K562 (cell line): ENCODE measurements around the gene GOLPH3. TPM values are rescaled to one million over a fixed set of nuclear protein-coding genes. Genes with fewer than 3 reads are reported as not detected.

Experiments used
- BRCA1 ChIP-seq, 2 experiments: fragments of 450-650 bp in 1 of 2; sonication (generic) in 1 of 2; formaldehyde crosslinking in 1 of 2; IDR thresholded peaks; 2 replicates each; pipeline versions ENCODE4 v1.5.0 to v1.6.1; 2017 to 2020; ENCODE audit warnings: mild to moderate bottlenecking in 1 of 2, missing genetic modification reagents in 1 of 2
- CHD4 ChIP-seq: fragments of 200-600 bp; sonication (generic); IDR thresholded peaks from 3 replicates; pipeline ENCODE4 v1.6.1; 2012; ENCODE audit warnings: low read depth, mild to moderate bottlenecking, mixed read lengths, low read length, inconsistent platforms; ENCODE audit not compliant: insufficient read depth, insufficient replicate concordance, poor library complexity, severe bottlenecking
- E2F6 ChIP-seq, 2 experiments: IDR thresholded peaks; 2 replicates each; pipeline ENCODE4 v1.6.1; 2011; ENCODE audit warnings: borderline replicate concordance in 1 of 2, control low read depth in 1 of 2, low read depth in 1 of 2, low read length in 1 of 2, mild to moderate bottlenecking in 1 of 2, mixed read lengths in 1 of 2, moderate library complexity in 1 of 2; ENCODE audit not compliant: insufficient read depth in 1 of 2, insufficient read length in 1 of 2, poor library complexity in 1 of 2, severe bottlenecking in 1 of 2; ENCODE audit errors: extremely low read depth in 1 of 2
- HDAC2 ChIP-seq: fragments of 450-650 bp; IDR thresholded peaks from 2 replicates; pipeline ENCODE4 v1.6.1; 2016; ENCODE audit warnings: mild to moderate bottlenecking
- JUNB ChIP-seq: fragments of 450-650 bp; formaldehyde crosslinking; conservative IDR thresholded peaks from 2 replicates; pipeline ENCODE4 v1.4.0; 2020; ENCODE audit warnings: mild to moderate bottlenecking
- MIER1 ChIP-seq: fragments of 450-650 bp; IDR thresholded peaks from 2 replicates; pipeline ENCODE4 v1.6.1; 2016; ENCODE audit warnings: antibody characterized with exemption, mild to moderate bottlenecking, low read depth
- MLX ChIP-seq, 2 experiments: fragments of 450-650 bp in 1 of 2; sonication (generic) in 1 of 2; formaldehyde crosslinking; conservative IDR thresholded peaks; 2 replicates each; pipeline versions ENCODE4 v1.4.0 to v1.8.1; 2020 to 2022; ENCODE audit warnings: mild to moderate bottlenecking in 1 of 2, missing genetic modification reagents in 1 of 2
- NCOA1 ChIP-seq: fragments of 450-650 bp; IDR thresholded peaks from 2 replicates; pipeline ENCODE4 v1.6.1; 2016; ENCODE audit warnings: low read depth
- NR3C1 ChIP-seq: sonication (generic); formaldehyde crosslinking; IDR thresholded peaks from 2 replicates; pipeline ENCODE4 v1.8.1; 2022; ENCODE audit warnings: missing genetic modification reagents
- RBM25 ChIP-seq: fragments of 200-400 bp; formaldehyde crosslinking; IDR thresholded peaks from 2 replicates; pipeline ENCODE4 v1.6.1; 2018; ENCODE audit warnings: low read length, low read depth, moderate library complexity; ENCODE audit not compliant: severe bottlenecking
- SMAD3 ChIP-seq: fragments of 450-650 bp; formaldehyde crosslinking; conservative IDR thresholded peaks from 2 replicates; pipeline ENCODE4 v1.4.0; 2020; ENCODE audit warnings: mild to moderate bottlenecking
- SMARCA5 ChIP-seq: fragments of 450-650 bp; IDR thresholded peaks from 2 replicates; pipeline ENCODE4 v1.6.1; 2016
- SMARCE1 ChIP-seq: fragments of 450-650 bp; IDR thresholded peaks from 2 replicates; pipeline ENCODE4 v1.7.1; 2016; ENCODE audit warnings: mild to moderate bottlenecking
- SP2 ChIP-seq: IDR thresholded peaks from 2 replicates; pipeline ENCODE4 v1.6.1; 2011; ENCODE audit warnings: mild to moderate bottlenecking, low read depth, low read length, moderate library complexity; ENCODE audit not compliant: poor library complexity, severe bottlenecking; ENCODE audit errors: extremely low read depth
- SRSF7 ChIP-seq: fragments of 200-400 bp; formaldehyde crosslinking; optimal IDR thresholded peaks from 2 replicates; pipeline ENCODE3; 2017; ENCODE audit warnings: mild to moderate bottlenecking, low read depth, low read length
- ZC3H8 ChIP-seq: fragments of 450-650 bp; IDR thresholded peaks from 2 replicates; pipeline ENCODE4 v1.6.1; 2017
- ZFPM2 ChIP-seq: fragments of 250-450 bp; sonication (Bioruptor Pico); IDR thresholded peaks from 2 replicates; pipeline ENCODE4 v1.5.1; 2022; ENCODE audit warnings: mild to moderate bottlenecking
- ZNF121 ChIP-seq: sonication (generic); formaldehyde crosslinking; conservative IDR thresholded peaks from 2 replicates; pipeline ENCODE4 v1.8.0; 2022; ENCODE audit warnings: missing genetic modification reagents
- ZNF124 ChIP-seq: sonication (generic); formaldehyde crosslinking; IDR thresholded peaks from 2 replicates; pipeline ENCODE4 v1.8.1; 2022; ENCODE audit warnings: missing genetic modification reagents
- ZNF133 ChIP-seq: fragments of 250-450 bp; sonication (Bioruptor Pico); IDR thresholded peaks from 2 replicates; pipeline ENCODE4 v1.4.0; 2020; ENCODE audit warnings: mild to moderate bottlenecking
- ZNF174 ChIP-seq: fragments of 250-450 bp; sonication (Bioruptor Pico); IDR thresholded peaks from 2 replicates; pipeline ENCODE4 v1.4.0; 2020; ENCODE audit warnings: mild to moderate bottlenecking
- ZNF830 ChIP-seq: fragments of 250-450 bp; sonication (Bioruptor Pico); IDR thresholded peaks from 2 replicates; pipeline ENCODE4 v1.5.0; 2021; ENCODE audit warnings: mild to moderate bottlenecking
- polyA plus RNA-seq, 8 experiments: library from polyadenylated mRNA; depleted of rRNA in 4 of 8; stranded (reverse) in 5 of 8; unstranded in 3 of 8; fragments of >200 nt; fragmentation: Nextera tagmentation in 2 of 8; fragmentation: Illumina TruSeq in 1 of 8; extraction: Ambion mirVana in 2 of 8; extraction: Trizol in 1 of 8; gene quantifications; 2 replicates each; pipeline versions ENCODE4 v1.2.1 to v1.2.3, GENCODE V29; 2011 to 2014; ENCODE audit warnings: inconsistent platforms in 1 of 8, missing spikeins in 1 of 8
- total RNA-seq, 7 experiments: library from RNA; depleted of rRNA in 6 of 7; stranded (reverse); fragments of >200 nt in 6 of 7; fragmentation: Illumina TruSeq in 2 of 7; extraction: Trizol in 2 of 7; gene quantifications; 2 replicates each; pipeline versions ENCODE4 v1.2.1 to v1.2.3, GENCODE V29; 2011 to 2021; ENCODE audit warnings: low replicate concordance in 1 of 7
- TF ChIP-seq, protein P1 (sequence below): sonication (generic); formaldehyde crosslinking; IDR thresholded peaks from 2 replicates; pipeline ENCODE4 v1.8.1; 2022; ENCODE audit warnings: missing genetic modification reagents
- TF ChIP-seq, protein P2 (sequence below): sonication (generic); formaldehyde crosslinking; IDR thresholded peaks from 2 replicates; pipeline ENCODE4 v1.8.1; 2022; ENCODE audit warnings: missing genetic modification reagents

Gene GOLPH3
- total and polyA plus RNA-seq, 9 of the 15 experiments (the other 6 are each of a cell fraction or from before 2014, with no cell fraction given), result 18.8 to 94.6 (median 55.1) TPM

DNA sequence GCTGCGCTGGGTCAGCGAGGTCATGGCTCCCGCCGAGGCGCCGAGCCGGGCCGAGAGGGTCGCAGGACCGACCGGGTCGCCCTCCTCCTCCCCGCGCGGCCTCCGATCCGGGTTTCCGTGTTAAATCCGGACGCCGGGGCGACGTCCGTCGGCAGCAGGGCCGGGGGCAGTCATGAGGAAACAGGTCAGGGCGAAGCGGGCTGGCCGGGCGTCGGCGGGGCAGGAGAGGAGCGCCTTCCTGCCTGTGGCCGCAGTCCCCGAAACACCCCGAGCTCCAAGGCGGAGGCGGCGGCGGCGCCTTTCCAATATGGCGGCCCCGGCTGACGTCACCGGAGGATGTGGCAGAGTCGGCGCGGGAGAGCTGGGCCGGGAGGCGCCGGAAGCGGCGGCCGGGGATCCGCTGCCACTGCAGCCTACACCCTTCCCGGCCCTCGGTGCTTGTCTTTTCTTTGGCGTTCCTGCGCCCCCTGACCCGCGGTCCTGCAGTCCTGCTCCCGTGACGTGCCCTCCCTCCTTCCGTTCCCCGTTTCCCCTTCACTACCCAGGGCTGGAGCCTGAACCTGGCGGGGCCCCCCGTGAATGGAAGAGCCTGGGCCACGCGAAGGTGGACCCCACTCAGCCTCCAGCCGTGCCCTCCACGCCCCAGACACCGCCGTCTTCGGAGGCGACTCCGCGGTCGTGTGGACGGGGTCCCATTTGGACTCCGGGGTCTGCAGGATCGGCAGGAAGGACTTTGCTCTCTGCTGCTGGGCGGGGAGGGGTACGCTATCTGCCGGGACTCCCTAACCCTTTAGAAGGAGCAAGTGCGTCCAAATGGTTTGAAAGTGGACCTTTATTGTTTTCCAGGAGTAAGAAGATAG, at the start of gene GOLPH3 (continued):
- TF ChIP-seq RBM25, result peak; percentile 14
- no peak for TF ChIP-seq SRSF7
- TF ChIP-seq ZNF174, result no peak
- no peak for TF ChIP-seq MLX (CRISPR knock-in tag; conservative IDR thresholded peaks at IDR 0.05)
- no peak for TF ChIP-seq BRCA1 (IDR thresholded peaks at IDR 0.05)
- peak; percentile 50; the same call in 1 of the 2 replicates for TF ChIP-seq BRCA1 (CRISPR knock-in tag; IDR thresholded peaks at IDR 0.05)
- TF ChIP-seq NCOA1, result peak; percentile 66; the same call in 1 of the 2 replicates
- peak; percentile 58; the same call in 1 of the 2 replicates for TF ChIP-seq SMAD3
- TF ChIP-seq SMARCE1, result peak; percentile 69
- TF ChIP-seq ZNF121 (CRISPR knock-in tag), result no peak; the same call in 1 of the 2 replicates
- 0 out of 2 replicates have a peak, but pooled peaks have one; percentile 38 for TF ChIP-seq MIER1
- 0 out of 2 replicates have a peak, but pooled peaks have one; percentile 40 for TF ChIP-seq ZNF830 (CRISPR knock-in tag)
- 0 out of 2 replicates have a peak, but pooled peaks have one; percentile 14 for TF ChIP-seq SMARCA5
- TF ChIP-seq CHD4, result no peak
- 0 out of 2 replicates have a peak, but pooled peaks have one; percentile 7 for TF ChIP-seq NR3C1
- no peak for TF ChIP-seq SP2
- TF ChIP-seq ZNF124, result no peak
- peak; percentile 43; the same call in 1 of the 2 replicates for TF ChIP-seq HDAC2
- no peak for TF ChIP-seq ZNF133 (CRISPR knock-in tag)
- TF ChIP-seq JUNB (CRISPR knock-in tag), result peak; percentile 75; the same call in 1 of the 2 replicates
- no peak for TF ChIP-seq ZC3H8
- TF ChIP-seq, protein P1, sequence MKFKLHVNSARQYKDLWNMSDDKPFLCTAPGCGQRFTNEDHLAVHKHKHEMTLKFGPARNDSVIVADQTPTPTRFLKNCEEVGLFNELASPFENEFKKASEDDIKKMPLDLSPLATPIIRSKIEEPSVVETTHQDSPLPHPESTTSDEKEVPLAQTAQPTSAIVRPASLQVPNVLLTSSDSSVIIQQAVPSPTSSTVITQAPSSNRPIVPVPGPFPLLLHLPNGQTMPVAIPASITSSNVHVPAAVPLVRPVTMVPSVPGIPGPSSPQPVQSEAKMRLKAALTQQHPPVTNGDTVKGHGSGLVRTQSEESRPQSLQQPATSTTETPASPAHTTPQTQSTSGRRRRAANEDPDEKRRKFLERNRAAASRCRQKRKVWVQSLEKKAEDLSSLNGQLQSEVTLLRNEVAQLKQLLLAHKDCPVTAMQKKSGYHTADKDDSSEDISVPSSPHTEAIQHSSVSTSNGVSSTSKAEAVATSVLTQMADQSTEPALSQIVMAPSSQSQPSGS (CRISPR knock-in tag), result peak; percentile 98
- TF ChIP-seq, protein P2, sequence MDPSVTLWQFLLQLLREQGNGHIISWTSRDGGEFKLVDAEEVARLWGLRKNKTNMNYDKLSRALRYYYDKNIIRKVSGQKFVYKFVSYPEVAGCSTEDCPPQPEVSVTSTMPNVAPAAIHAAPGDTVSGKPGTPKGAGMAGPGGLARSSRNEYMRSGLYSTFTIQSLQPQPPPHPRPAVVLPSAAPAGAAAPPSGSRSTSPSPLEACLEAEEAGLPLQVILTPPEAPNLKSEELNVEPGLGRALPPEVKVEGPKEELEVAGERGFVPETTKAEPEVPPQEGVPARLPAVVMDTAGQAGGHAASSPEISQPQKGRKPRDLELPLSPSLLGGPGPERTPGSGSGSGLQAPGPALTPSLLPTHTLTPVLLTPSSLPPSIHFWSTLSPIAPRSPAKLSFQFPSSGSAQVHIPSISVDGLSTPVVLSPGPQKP (CRISPR knock-in tag), result no peak
- TF ChIP-seq E2F6 (IDR thresholded peaks at IDR 0.05; ENCODE audit: borderline replicate concordance in 1 of 2, extremely low read depth in 1 of 2, insufficient read depth in 1 of 2, insufficient read length in 1 of 2, low read depth in 1 of 2, low read length in 1 of 2, poor library complexity in 1 of 2, severe bottlenecking in 1 of 2), result peak; percentile 54 to 88
- TF ChIP-seq ZFPM2 (CRISPR knock-in tag), result no peak
